K562 (cell line): ENCODE results near the gene ANKS1A. TPM values are rescaled to one million over a fixed set of nuclear protein-coding genes. Genes with fewer than 3 reads are reported as not detected.
A peak's percentile ranks its signal among the peaks of the same experiment; 100 is the strongest.

Source experiments
- ATAC-seq: fragments of 200-7000 bp; cut with Tn5 transposase; 3 replicates; pipeline ENCODE4 v1.9.1; 2020; ENCODE audit warnings: moderate library complexity
- BruUV-seq: library from RNA; stranded (reverse); fragments of 400-500 nt; replicated peaks from 2 replicates; lab custom pipeline; 2021; lab: Mats Ljungman, UMichigan
- CTCF ChIA-PET: fragments of 300-600 bp; formaldehyde crosslinking; extraction: SDS; loops from one replicate; lab custom pipeline; 2021; ENCODE audit warnings: low intra/inter-chr PET ratio; lab: Yijun Ruan, JAX
- POLR2A ChIA-PET: fragments of 300-600, 350-650 bp; sonication (Branson Sonifier 250); formaldehyde crosslinking; extraction: SDS; loops from one replicate; lab custom pipeline; 2021; ENCODE audit warnings: antibody characterized with exemption, inconsistent platforms; lab: Yijun Ruan, JAX
- DNase-seq, 4 experiments: peaks; one replicate each; pipeline versions ENCODE4 v3.0.0 to v3.0.0-alpha.2; 2011 to 2018; ENCODE audit warnings: low spot score in 3 of 4, mixed read lengths in 3 of 4; ENCODE audit errors: extremely low read depth in 1 of 4
- FAIRE-seq: peaks from 2 replicates; lab custom pipeline; 2011; peaks lifted over from hg19 to GRCh38; lab: Jason Lieb, UNC
- H2AFZ ChIP-seq: 2 replicates; pipeline ENCODE4 v1.6.0; 2011; ENCODE audit warnings: low read depth, low read length, control low read depth, inconsistent platforms
- H3K27ac ChIP-seq: fragments of 200-600 bp; 3 replicates; pipeline ENCODE4 v1.8.0; 2011; ENCODE audit warnings: low read depth, mild to moderate bottlenecking, control low read depth, inconsistent platforms, low read length, moderate library complexity, mixed read lengths; ENCODE audit errors: extremely low read depth
- H3K27me3 ChIP-seq, 2 experiments: fragments of 300-600 bp in 1 of 2; 2 replicates in 1 of 2; 3 replicates in 1 of 2; pipeline versions ENCODE4 v1.6.0 to v1.8.0; 2011; ENCODE audit warnings: inconsistent platforms in 2 of 2, low read length in 2 of 2, mild to moderate bottlenecking in 1 of 2, mixed read lengths in 1 of 2, moderate library complexity in 1 of 2; ENCODE audit not compliant: control insufficient read depth in 2 of 2, insufficient read depth in 2 of 2
- H3K36me3 ChIP-seq: fragments of 300-600 bp; 3 replicates; pipeline ENCODE4 v1.8.0; 2011; ENCODE audit warnings: mild to moderate bottlenecking, low read length, inconsistent platforms; ENCODE audit not compliant: control insufficient read depth, insufficient read depth
- H3K4me1 ChIP-seq, 2 experiments: fragments of 200-600 bp in 1 of 2; replicated peaks in 1 of 2; 2 replicates in 1 of 2; 3 replicates in 1 of 2; pipeline versions ENCODE4 v1.5.1 to v1.8.0; 2011; ENCODE audit warnings: inconsistent platforms in 2 of 2, low read length in 2 of 2, mild to moderate bottlenecking in 1 of 2, mixed read lengths in 1 of 2, moderate library complexity in 1 of 2; ENCODE audit not compliant: control insufficient read depth in 2 of 2, insufficient read depth in 2 of 2
- H3K4me2 ChIP-seq: 2 replicates; pipeline ENCODE4 v1.6.1; 2011; ENCODE audit warnings: low read length, control low read depth, inconsistent platforms, mixed read lengths; ENCODE audit not compliant: insufficient read depth
- H3K4me3 ChIP-seq: fragments of 200-600 bp; sonication (generic), shearing (Covaris generic); 2 replicates; pipeline ENCODE4 v1.5.1; 2016; ENCODE audit warnings: control low read depth, inconsistent platforms
- H3K79me2 ChIP-seq: fragments of 200-600 bp; 3 replicates; pipeline ENCODE4 v1.8.0; 2011; ENCODE audit warnings: low read length, inconsistent platforms; ENCODE audit not compliant: control insufficient read depth, insufficient read depth
- H3K9ac ChIP-seq, 2 experiments: 2 replicates each; pipeline versions ENCODE4 v1.6.0 to v1.6.1; 2011; ENCODE audit warnings: low read depth in 2 of 2, low read length in 2 of 2, control low read depth in 1 of 2, inconsistent platforms in 1 of 2, mild to moderate bottlenecking in 1 of 2, mixed read lengths in 1 of 2; ENCODE audit not compliant: insufficient read depth in 1 of 2
- H3K9me1 ChIP-seq: one replicate; pipeline ENCODE4 v1.6.0; 2011; ENCODE audit warnings: inconsistent platforms, mild to moderate bottlenecking, low read length, moderate library complexity; ENCODE audit not compliant: control insufficient read depth, insufficient read depth
- H3K9me3 ChIP-seq: replicated peaks from 2 replicates; pipeline ENCODE4 v1.5.1; 2011; ENCODE audit warnings: low read depth, low read length, inconsistent platforms; ENCODE audit not compliant: control insufficient read depth, insufficient read depth
- H4K20me1 ChIP-seq: replicated peaks from 2 replicates; pipeline ENCODE4 v1.6.1; 2011; ENCODE audit warnings: low read length, inconsistent platforms, mixed read lengths; ENCODE audit not compliant: control insufficient read depth, insufficient read depth
- CEBPB ChIP-seq: fragments of 450-650 bp; IDR thresholded peaks from 2 replicates; pipeline ENCODE4 v1.6.1; 2016; ENCODE audit warnings: missing genetic modification characterization, missing compliant biosample characterization
- NFIX ChIP-seq: fragments of 250-450 bp; sonication (Bioruptor Pico); IDR thresholded peaks from 2 replicates; pipeline ENCODE4 v1.4.0; 2020; ENCODE audit warnings: low read depth, mild to moderate bottlenecking, moderate library complexity
- ZNF57 ChIP-seq: fragments of 450-650 bp; formaldehyde crosslinking; IDR thresholded peaks from 2 replicates; pipeline ENCODE4 v1.4.0; 2020; ENCODE audit warnings: mild to moderate bottlenecking, moderate library complexity
- ZSCAN32 ChIP-seq: fragments of 450-650 bp; formaldehyde crosslinking; IDR thresholded peaks from 2 replicates; pipeline ENCODE4 v1.4.0; 2020; ENCODE audit warnings: mild to moderate bottlenecking, moderate library complexity
- WGBS: fragments of 100-300 bp; shearing (Covaris generic); methylation state at CpG from one replicate; pipeline ENCODE4 v1.1.6; 2016; ENCODE audit warnings: low coverage, mixed read lengths; ENCODE audit not compliant: insufficient coverage; ENCODE audit errors: missing lambda C conversion rate; 5-methylcytosine and 5-hydroxymethylcytosine counted together
- in situ Hi-C: fragments of 300-500 bp; cut with MboI; formaldehyde crosslinking; loops from 4 replicates; pipeline ENCODE4 v1.15.0; 2018; ENCODE audit warnings: inconsistent platforms, mixed read lengths
- intact Hi-C: fragments of 100-400 bp; cut with micrococcal nuclease; formaldehyde crosslinking; loops from 2 replicates; pipeline ENCODE4 v1.14.2; 2022
- polyA plus RNA-seq, 8 experiments: library from polyadenylated mRNA; depleted of rRNA in 4 of 8; stranded (reverse) in 5 of 8; unstranded in 3 of 8; fragments of >200 nt; fragmentation: Nextera tagmentation in 2 of 8; fragmentation: Illumina TruSeq in 1 of 8; extraction: Ambion mirVana in 2 of 8; extraction: Trizol in 1 of 8; gene quantifications; 2 replicates each; pipeline versions ENCODE4 v1.2.1 to v1.2.3, GENCODE V29; 2011 to 2014; ENCODE audit warnings: inconsistent platforms in 1 of 8, missing spikeins in 1 of 8
- total RNA-seq, 7 experiments: library from RNA; depleted of rRNA in 6 of 7; stranded (reverse); fragments of >200 nt in 6 of 7; fragmentation: Illumina TruSeq in 2 of 7; extraction: Trizol in 2 of 7; gene quantifications; 2 replicates each; pipeline versions ENCODE4 v1.2.1 to v1.2.3, GENCODE V29; 2011 to 2021; ENCODE audit warnings: low replicate concordance in 1 of 7

The ANKS1A gene
- total and polyA plus RNA-seq, 9 of the 15 experiments (the other 6 are each of a cell fraction or from before 2014, with no cell fraction given) = 1.1 to 13.8 (median 5.3) TPM

DNA sequence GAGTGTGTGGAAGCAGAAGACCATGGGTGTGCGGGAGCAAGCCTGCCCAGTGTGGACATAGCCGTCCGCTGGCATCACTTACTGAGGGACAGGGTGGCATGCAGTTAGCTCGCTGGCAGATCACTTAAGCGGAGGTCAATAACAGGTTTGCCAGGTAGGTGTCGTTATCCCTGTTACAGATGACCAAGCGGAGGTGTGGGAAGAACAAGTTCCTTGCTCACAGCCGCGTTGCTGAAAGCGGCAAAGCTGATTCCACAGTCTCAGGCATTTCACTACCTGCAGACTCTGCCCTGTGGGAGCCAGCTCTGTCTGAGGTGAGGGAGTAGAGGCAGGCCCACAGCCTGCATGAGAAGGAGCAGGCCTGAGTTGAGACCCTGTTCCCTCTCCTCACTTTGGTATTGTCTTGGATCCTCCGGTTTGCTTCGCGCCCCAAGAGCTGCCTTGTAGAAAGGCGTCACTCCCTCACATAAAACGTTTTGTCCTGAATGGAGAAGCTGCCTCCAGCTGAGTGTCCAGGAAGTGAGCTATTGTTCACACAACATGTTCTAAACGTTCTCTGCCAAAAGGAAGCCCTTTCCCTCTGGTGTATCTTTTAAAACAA lies 155.2 kb downstream of the ANKS1A start:
- Histone ChIP-seq H3K9ac (peak overlapping the region in 1 of 2 experiments; percentile 51; a peak in 1 of 4 replicates), H3K36me3 (no peaks in the 10 kb centered on the region), H3K27ac (no peak overlapping the region), H3K4me2 (no peak overlapping the region), H3K4me3 (no peak overlapping the region), H3K27me3 (no peaks in the 10 kb centered on the region), H3K9me1 (no peaks in the 10 kb centered on the region), H4K20me1 (peaks cover 4% of the 10 kb centered on the region; the same call in 1 of the 2 replicates), H3K79me2 (no peaks in the 10 kb centered on the region), H2AFZ (no peak overlapping the region), H3K9me3 (no peaks in the 10 kb centered on the region), H3K4me1 (peaks cover 0 to 5% of the 10 kb centered on the region in 2 experiments; a peak in 2 of 5 replicates)
- ATAC-seq (no peak), FAIRE-seq (no peak), DNase-seq (no peak)
- in situ Hi-C loops = no loop called here
- no TSS peak for BruUV-seq
- ChIA-PET CTCF (no interaction called here), POLR2A (interaction anchor here (0.6 kb wide), 2 partner anchors 30 to 31 kb away, joined by 3 read pairs; no protein-coding TSS in a partner anchor)
- WGBS = 78% methylated on average over 16 of the region's 16 CpGs
- intact Hi-C loops = no loop called here
- TF ChIP-seq ZNF57 (CRISPR knock-in tag) (no peak), NFIX (CRISPR knock-in tag) (no peak), CEBPB (tag) (no peak), ZSCAN32 (CRISPR knock-in tag) (no peak)
